NCI-H128 (cell line): ENCODE results near the gene GGPS1.
"Not testable (repeated sequence)": the region's sequence is repeated elsewhere in the genome, so short reads cannot be mapped to it uniquely, and the experiment has no call there.

ENCODE experiments used
- DNase-seq: peaks from one replicate; lab custom pipeline; 2025; ENCODE audit not compliant: unreplicated experiment; lab: John Stamatoyannopoulos, UW

Gene GGPS1

GRCh38 chr1:235328271-235329138, at the start of gene GGPS1:
Gene GGPS1, plus strand, starts transcription at chr1:235328570. Its CDS starts 6,695 bp downstream, at chr1:235335265.
- DNase-seq = peak; percentile 99

GRCh38 chr1:235278915-235279292, 49.5 kb upstream of the GGPS1 start:
- no peak for DNase-seq

- DNase-seq = no peak
Measured at GRCh38 chr1:235279694-235280093, 48.7 kb upstream of the GGPS1 start.

GRCh38 chr1:235280467-235280866, 47.9 kb upstream of the GGPS1 start:
- no peak for DNase-seq

- DNase-seq = not testable (repeated sequence)
Measured at GRCh38 chr1:235283636-235284035, 44.7 kb upstream of the GGPS1 start.

GRCh38 chr1:235284231-235284769, 44.1 kb upstream of the GGPS1 start:
- no peak for DNase-seq

- no peak for DNase-seq
Measured at GRCh38 chr1:235286667-235287066, 41.7 kb upstream of the GGPS1 start.

GRCh38 chr1:235287208-235287882, 41.0 kb upstream of the GGPS1 start:
- no peak for DNase-seq

- DNase-seq = no peak
Measured at GRCh38 chr1:235289859-235290739, 38.3 kb upstream of the GGPS1 start.

GRCh38 chr1:235290740-235291502, 37.4 kb upstream of the GGPS1 start:
- no peak for DNase-seq

- DNase-seq = no peak
Measured at GRCh38 chr1:235291599-235292091, 36.7 kb upstream of the GGPS1 start.

GRCh38 chr1:235292790-235293189, 35.6 kb upstream of the GGPS1 start:
- no peak for DNase-seq

- DNase-seq = no peak
Measured at GRCh38 chr1:235293322-235293942, 34.9 kb upstream of the GGPS1 start.

- DNase-seq = no peak
Measured at GRCh38 chr1:235295902-235296350, 32.4 kb upstream of the GGPS1 start.

GRCh38 chr1:235296729-235297128, 31.6 kb upstream of the GGPS1 start:
- no peak for DNase-seq

GRCh38 chr1:235297579-235297978, 30.8 kb upstream of the GGPS1 start:
- no peak for DNase-seq

- DNase-seq = no peak
Measured at GRCh38 chr1:235298758-235299157, 29.6 kb upstream of the GGPS1 start.

- DNase-seq = no peak
Measured at GRCh38 chr1:235299169-235299858, 29.1 kb upstream of the GGPS1 start.

GRCh38 chr1:235302143-235302542, 26.2 kb upstream of the GGPS1 start:
- DNase-seq = no peak
